BLaER1 (cell line): Measurements from ENCODE around the gene PRAC1.
A peak's percentile ranks its signal among the peaks of the same experiment; 100 is the strongest.

Source experiments
- H3K27ac ChIP-seq: shearing (Covaris generic); formaldehyde crosslinking; 2 replicates; pipeline ENCODE4 v1.8.1; 2022
- H3K27me3 ChIP-seq: shearing (Covaris generic); formaldehyde crosslinking; 2 replicates; pipeline ENCODE4 v1.8.1; 2022
- H3K36me3 ChIP-seq: shearing (Covaris generic); formaldehyde crosslinking; 2 replicates; pipeline ENCODE4 v1.8.1; 2022
- H3K4me1 ChIP-seq: shearing (Covaris generic); formaldehyde crosslinking; 2 replicates; pipeline ENCODE4 v1.8.1; 2022
- H3K4me2 ChIP-seq: shearing (Covaris generic); formaldehyde crosslinking; 2 replicates; pipeline ENCODE4 v1.8.1; 2022
- H3K4me3 ChIP-seq: shearing (Covaris generic); formaldehyde crosslinking; 2 replicates; pipeline ENCODE4 v1.8.1; 2022
- H3K9ac ChIP-seq: shearing (Covaris generic); formaldehyde crosslinking; 2 replicates; pipeline ENCODE4 v1.8.1; 2022
- H3K9me3 ChIP-seq: shearing (Covaris generic); formaldehyde crosslinking; 2 replicates; pipeline ENCODE4 v1.8.1; 2022
- H4K20me1 ChIP-seq: shearing (Covaris generic); formaldehyde crosslinking; 2 replicates; pipeline ENCODE4 v1.8.1; 2022
- Cebpa-rat ChIP-seq: shearing (Covaris generic); IDR thresholded peaks from 2 replicates; pipeline ENCODE4 v1.8.1; 2022

The PRAC1 gene

DNA sequence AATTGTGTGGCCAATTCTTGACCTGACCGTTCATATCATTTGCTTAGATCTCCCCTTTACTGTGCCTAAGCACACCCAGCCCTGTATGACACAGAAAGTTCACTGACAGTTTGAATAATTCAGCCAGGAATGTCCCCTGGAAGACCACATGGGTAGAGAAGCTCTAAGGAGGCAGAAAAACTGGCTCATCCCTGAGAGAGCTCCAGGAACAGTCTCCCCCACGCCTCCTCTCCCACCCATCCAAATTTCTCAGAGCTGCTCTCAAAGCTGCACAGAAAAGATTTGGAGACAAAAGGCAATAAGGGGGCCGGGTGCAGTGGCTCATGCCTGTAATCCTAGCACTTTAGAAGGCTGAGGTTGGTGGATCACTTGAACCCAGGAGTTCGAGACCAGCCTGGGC, 11.2 kb downstream of the PRAC1 start:
- H3K4me1 ChIP-seq: no peaks in the 10 kb centered on the region
- TF ChIP-seq Cebpa-rat: no peak
- peaks cover 64% of the 10 kb centered on the region for H3K27me3 ChIP-seq
- H3K9me3 ChIP-seq: no peaks in the 10 kb centered on the region
- H3K36me3 ChIP-seq: no peaks in the 10 kb centered on the region
- no peak overlapping the region for H3K4me2 ChIP-seq
- no peak overlapping the region for H3K9ac ChIP-seq
- no peak overlapping the region for H3K4me3 ChIP-seq
- H4K20me1 ChIP-seq: peaks cover 34% of the 10 kb centered on the region; the same call in 1 of the 2 replicates
- no peak overlapping the region for H3K27ac ChIP-seq

DNA sequence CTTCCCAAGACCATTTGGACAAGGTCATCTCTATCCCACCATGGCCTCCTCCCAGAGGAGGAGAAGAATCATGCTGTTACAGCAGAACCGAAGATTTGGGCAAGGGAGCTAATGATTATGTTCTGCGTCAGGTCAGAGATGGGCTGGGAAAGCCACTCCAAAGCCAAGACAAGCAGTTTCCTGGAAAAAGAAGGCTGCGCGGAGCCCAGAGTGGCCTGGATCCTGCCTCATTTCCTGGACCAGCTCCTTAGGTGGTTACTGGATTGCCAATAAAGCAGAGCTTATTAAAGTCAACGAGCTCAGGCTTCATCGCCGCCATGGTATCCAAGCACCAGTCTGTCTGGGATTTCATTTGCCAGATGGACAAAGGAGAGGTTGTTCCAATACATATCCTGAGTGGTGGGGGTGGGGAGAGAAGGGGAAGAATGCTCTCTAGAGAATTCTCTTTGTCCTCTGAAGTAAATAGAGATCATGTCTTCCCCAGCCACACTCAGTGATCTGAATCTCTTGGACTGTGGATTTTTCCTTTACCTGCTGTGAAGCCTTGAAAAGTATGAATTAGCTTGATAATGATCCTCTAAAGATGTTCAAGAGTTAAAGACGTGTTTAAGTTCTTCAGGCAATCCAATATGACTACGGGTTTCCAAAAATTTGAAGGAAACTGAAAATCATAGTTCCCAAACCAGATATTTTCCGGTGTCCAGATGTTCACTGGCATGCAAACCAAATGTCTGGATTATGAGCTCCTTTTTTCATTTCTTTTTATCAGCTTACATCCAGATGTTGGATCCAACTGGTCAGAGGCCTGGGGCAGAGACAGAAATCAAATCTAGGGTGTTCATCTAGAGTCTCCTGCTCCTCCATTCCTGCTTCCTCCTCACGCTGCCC, 17.7 kb downstream of the PRAC1 start:
- Histone ChIP-seq H4K20me1 (0 out of 2 replicates have a peak, but pooled peaks cover 6% of the 10 kb centered on the region), H3K27me3 (peaks cover 42% of the 10 kb centered on the region), H3K36me3 (no peaks in the 10 kb centered on the region), H3K27ac (no peak overlapping the region), H3K4me1 (no peaks in the 10 kb centered on the region), H3K4me3 (no peak overlapping the region), H3K4me2 (no peak overlapping the region), H3K9ac (no peak overlapping the region), H3K9me3 (no peaks in the 10 kb centered on the region)
- no peak for TF ChIP-seq Cebpa-rat

GRCh38 chr17:48701864-48702532, 20.3 kb downstream of the PRAC1 start:
- Histone ChIP-seq H3K4me3 (no peak overlapping the region), H3K36me3 (no peaks in the 10 kb centered on the region), H3K9me3 (no peaks in the 10 kb centered on the region), H3K27ac (no peak overlapping the region), H4K20me1 (0 out of 2 replicates have a peak, but pooled peaks cover 6% of the 10 kb centered on the region), H3K4me2 (no peak overlapping the region), H3K27me3 (peaks cover 42% of the 10 kb centered on the region), H3K4me1 (no peaks in the 10 kb centered on the region), H3K9ac (no peak overlapping the region)
- TF ChIP-seq Cebpa-rat: no peak

GRCh38 chr17:48693178-48693577, 29.1 kb downstream of the PRAC1 start:
- peaks cover 6% of the 10 kb centered on the region for H3K9me3 ChIP-seq
- H4K20me1 ChIP-seq: no peaks in the 10 kb centered on the region
- no peak for TF ChIP-seq Cebpa-rat
- H3K36me3 ChIP-seq: no peaks in the 10 kb centered on the region
- no peak overlapping the region for H3K27ac ChIP-seq
- no peak overlapping the region for H3K4me2 ChIP-seq
- H3K4me1 ChIP-seq: no peaks in the 10 kb centered on the region
- no peak overlapping the region for H3K9ac ChIP-seq
- H3K4me3 ChIP-seq: no peak overlapping the region
- H3K27me3 ChIP-seq: no peaks in the 10 kb centered on the region

- H3K4me1 ChIP-seq: no peaks in the 10 kb centered on the region
- no peaks in the 10 kb centered on the region for H3K36me3 ChIP-seq
- no peak overlapping the region for H3K4me2 ChIP-seq
- H3K4me3 ChIP-seq: no peak overlapping the region
- no peak overlapping the region for H3K9ac ChIP-seq
- H4K20me1 ChIP-seq: no peaks in the 10 kb centered on the region
- no peak for TF ChIP-seq Cebpa-rat
- peaks cover 6% of the 10 kb centered on the region for H3K9me3 ChIP-seq
- no peak overlapping the region for H3K27ac ChIP-seq
- no peaks in the 10 kb centered on the region for H3K27me3 ChIP-seq
These were observed 30.3 kb downstream of the PRAC1 start for GRCh38 chr17:48692049-48692448.

- H4K20me1 ChIP-seq: no peaks in the 10 kb centered on the region
- H3K4me3 ChIP-seq: no peak overlapping the region
- no peak overlapping the region for H3K27ac ChIP-seq
- H3K4me2 ChIP-seq: no peak overlapping the region
- no peak overlapping the region for H3K9ac ChIP-seq
- no peak for TF ChIP-seq Cebpa-rat
- H3K27me3 ChIP-seq: no peaks in the 10 kb centered on the region
- no peaks in the 10 kb centered on the region for H3K36me3 ChIP-seq
- no peaks in the 10 kb centered on the region for H3K4me1 ChIP-seq
- H3K9me3 ChIP-seq: peaks cover 6% of the 10 kb centered on the region
These were observed 31.7 kb downstream of the PRAC1 start for GRCh38 chr17:48690655-48691054.

GRCh38 chr17:48681609-48682008, 40.7 kb downstream of the PRAC1 start:
- Histone ChIP-seq H3K27ac (no peak overlapping the region), H3K9ac (no peak overlapping the region), H3K27me3 (peaks cover 32% of the 10 kb centered on the region), H3K4me3 (no peak overlapping the region), H4K20me1 (no peaks in the 10 kb centered on the region), H3K4me2 (no peak overlapping the region), H3K9me3 (no peaks in the 10 kb centered on the region), H3K36me3 (no peaks in the 10 kb centered on the region), H3K4me1 (peaks cover 5% of the 10 kb centered on the region; the same call in 1 of the 2 replicates)
- no peak for TF ChIP-seq Cebpa-rat

- H3K27ac ChIP-seq: no peak overlapping the region
- no peak overlapping the region for H3K9ac ChIP-seq
- no peaks in the 10 kb centered on the region for H4K20me1 ChIP-seq
- no peak overlapping the region for H3K4me3 ChIP-seq
- TF ChIP-seq Cebpa-rat: no peak
- no peaks in the 10 kb centered on the region for H3K9me3 ChIP-seq
- no peaks in the 10 kb centered on the region for H3K36me3 ChIP-seq
- H3K4me2 ChIP-seq: no peak overlapping the region
- H3K27me3 ChIP-seq: peaks cover 32% of the 10 kb centered on the region
- peaks cover 5% of the 10 kb centered on the region; the same call in 1 of the 2 replicates for H3K4me1 ChIP-seq
These were observed 42.8 kb downstream of the PRAC1 start for GRCh38 chr17:48679385-48680096.

DNA sequence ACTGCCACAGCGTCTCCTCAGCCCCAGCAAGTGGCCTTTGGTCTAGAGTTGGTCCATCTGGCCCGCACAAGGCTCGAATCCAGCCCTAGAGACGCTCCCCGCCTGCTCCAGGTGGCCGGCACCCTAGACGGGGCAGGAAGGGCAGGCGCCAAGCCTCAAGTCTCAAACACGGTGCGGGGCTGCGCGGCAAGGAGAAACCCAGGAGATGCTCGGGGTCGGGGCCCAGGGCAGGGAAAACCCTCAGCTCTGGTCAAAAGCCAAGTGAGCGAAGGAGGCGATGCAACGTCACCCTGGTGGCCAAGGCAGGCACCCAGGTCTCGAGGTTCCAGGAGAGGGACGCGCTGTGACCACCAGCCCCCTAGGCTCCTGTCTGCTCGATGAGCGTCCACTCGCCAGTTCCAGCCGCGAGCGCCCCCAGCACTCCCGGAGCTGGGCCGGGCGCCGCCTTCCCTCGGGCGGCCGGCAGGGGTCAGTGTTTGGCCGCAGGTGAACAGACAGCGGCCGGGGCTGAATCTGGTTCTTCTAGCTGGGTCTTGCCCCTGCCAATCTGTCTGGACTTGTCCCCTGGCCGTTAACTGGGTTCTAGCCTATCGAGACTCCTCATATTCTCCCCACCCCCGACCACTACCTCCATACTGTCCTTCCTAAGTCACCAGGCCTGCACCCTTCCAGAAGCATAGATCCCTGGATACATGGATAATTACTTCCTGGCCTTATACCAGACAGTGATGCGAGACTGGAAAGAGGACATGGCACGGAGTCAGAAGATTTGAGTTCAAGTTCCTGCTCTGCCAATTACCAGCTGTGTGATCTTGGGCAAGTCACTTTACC, 44.0 kb downstream of the PRAC1 start:
- Histone ChIP-seq H3K9me3 (no peaks in the 10 kb centered on the region), H4K20me1 (no peaks in the 10 kb centered on the region), H3K27me3 (peaks cover 32% of the 10 kb centered on the region), H3K4me3 (0 out of 2 replicates have a peak overlapping the region, but pooled peaks have one; percentile 22), H3K36me3 (no peaks in the 10 kb centered on the region), H3K4me2 (peak overlapping the region; percentile 59), H3K9ac (no peak overlapping the region), H3K4me1 (peaks cover 5% of the 10 kb centered on the region; the same call in 1 of the 2 replicates), H3K27ac (no peak overlapping the region)
- TF ChIP-seq Cebpa-rat: no peak
